CD4-positive, alpha-beta T cell treated with Interleukin-6 at 100 ng/mL for 8 hours (primary cell): ENCODE data around the gene KCNQ1OT1.

ENCODE experiments used
- DNase-seq: peaks from one replicate; pipeline ENCODE4 v3.0.0-alpha.2; 2020; ENCODE audit warnings: mixed read lengths, low spot score

The KCNQ1OT1 gene

DNA sequence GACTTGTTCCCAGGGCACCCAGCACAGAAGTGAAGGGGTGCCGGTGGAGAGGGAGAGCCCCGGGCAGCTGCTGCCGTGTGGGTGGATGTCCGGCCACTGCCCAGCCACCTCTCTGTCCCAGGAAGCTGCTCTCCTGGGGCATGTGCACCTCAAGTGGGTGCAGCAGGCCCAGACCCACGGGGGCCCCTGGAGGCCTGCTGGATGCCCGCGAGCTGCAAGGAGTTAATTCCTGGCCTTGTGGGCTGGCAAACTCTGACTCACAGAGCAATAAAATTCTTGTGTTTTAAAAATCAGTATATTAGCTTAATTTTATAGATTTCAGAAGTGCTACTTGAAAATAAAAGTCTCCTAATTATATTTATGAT lies 37.4 kb upstream of the KCNQ1OT1 start:
- DNase-seq, result no peak

DNA sequence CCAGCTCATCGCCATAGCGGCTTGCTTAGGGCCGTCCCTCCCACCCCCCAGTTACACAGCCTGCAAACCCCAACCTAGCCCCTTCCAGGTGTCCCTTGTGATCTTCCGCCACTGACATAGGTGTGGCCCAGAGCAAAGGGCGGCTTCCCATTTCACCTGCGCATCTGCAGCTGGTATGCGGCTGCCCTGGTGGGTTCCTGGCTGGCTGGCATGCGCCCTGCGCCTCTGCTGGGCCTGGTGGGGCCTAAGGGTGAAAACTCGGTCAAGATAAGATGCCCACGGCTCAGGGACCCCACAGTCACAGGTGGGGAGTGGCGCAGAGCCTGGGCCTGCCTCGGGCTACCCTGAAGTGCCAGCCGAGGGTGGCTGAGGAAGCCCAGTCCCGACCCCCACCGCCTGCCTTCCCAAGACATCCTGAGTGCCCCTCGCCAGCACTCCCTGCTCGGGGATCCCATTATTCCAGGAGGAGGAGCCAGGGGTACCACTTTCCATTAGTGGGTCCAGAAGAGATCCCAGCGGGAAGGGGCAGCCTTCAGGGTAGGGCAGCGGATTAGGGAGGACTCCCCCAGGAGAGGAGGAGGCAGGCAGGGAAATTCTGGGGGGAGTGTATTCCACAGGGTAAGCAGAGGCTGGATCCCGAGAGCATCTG lies 36.9 kb upstream of the KCNQ1OT1 start:
- DNase-seq, result no peak

DNA sequence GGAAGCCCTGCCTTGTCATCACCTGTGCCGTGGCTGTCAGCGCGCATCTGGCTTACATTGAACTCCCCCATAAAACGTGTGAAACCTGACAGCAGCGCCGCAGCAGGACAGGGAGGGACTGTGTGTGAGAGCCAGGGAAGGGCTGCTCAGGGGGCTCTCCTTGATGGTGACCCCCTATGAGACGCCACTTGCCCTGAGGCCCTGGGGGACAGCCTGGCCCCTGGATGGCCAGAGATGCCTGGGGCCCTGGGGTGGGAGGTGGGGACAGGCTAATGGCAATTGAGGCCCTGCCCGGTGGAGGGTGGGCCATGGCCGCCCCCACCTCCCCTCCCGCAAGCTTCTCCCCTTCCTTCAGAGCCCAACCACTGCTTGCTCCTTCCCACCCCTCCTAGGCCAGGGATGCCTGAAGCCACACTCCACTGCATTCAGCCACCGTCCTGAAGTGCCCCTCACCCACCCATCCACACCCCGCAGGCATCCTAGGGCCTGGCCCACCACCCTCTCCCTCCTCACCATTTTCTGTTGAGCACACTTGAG lies 35.3 kb upstream of the KCNQ1OT1 start:
- no peak for DNase-seq

DNA sequence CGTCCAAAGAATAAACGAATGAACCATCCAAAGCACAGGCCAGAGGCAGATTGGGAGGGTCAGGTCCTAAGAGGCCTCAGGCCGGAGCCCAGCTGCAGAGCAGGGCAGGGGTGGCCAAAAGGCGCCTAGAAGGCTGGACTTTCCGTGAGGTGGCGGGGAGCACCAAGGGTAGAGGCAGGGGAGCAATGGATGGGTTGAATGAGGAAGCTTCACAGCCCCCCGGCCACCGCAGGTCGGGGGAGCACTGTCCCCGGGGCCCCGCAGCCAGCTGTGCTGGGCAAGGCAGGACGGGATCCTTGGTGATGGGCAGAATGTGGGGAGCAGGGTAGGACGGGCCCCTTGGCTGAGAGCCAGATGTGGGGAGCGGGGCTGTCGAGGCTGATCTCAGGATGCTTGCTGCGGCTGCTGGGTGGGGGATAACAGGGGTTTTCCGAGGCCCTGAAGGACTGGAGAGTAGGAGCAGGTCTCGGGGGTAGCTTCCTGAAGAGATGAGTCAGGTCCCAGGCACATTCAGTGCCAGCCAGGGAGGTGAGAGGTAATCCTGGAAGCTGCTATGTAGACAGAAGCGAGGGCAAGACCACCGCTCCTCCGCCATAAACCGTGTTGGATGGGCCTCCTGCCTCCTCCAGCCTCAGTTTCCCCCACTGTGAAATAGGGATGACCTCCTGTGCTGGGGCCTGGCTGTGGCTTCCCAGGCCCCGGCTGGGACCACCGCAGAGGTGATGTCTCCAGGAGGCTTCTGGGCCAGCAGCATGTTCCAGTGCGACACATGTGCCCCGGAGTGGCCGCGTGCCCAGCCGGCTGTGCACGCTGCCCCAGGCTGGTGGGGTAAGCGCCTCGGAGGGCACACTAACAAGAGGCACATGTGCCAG lies 34.6 kb upstream of the KCNQ1OT1 start:
- DNase-seq, result no peak

DNA sequence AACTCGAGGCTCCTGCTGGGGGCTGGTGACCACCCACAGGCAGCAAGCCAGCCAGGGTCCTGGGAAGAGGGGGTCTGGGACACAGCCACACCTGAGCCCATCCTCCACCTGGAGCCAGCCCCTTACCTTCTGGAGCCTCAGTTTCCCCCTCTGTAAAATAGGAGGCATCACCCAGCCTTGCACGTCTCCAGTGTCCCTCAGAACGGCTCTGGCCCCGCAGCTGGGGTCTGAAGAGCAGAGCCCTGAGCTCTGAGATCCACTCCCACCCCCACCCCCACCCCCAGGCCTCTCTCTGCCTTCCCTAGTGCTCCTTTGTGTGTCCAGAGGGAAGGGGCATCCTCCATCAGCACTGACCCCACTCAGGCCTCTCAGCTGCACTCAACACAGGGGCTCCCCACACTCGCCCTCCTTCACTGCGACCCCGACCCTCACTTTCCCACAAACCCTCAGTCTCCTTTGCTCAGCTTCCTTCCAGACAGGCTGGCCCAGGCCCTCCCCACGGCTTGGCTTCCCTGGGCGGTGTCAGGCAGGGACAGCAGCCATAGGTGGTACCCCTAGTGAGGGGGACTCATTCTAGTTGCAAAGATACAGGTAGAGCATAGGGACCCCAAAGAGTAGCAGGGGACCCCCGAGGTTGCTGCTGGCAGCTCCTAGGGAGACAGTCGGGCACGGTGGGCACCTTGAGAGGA lies 33.3 kb upstream of the KCNQ1OT1 start:
- DNase-seq, result no peak

DNA sequence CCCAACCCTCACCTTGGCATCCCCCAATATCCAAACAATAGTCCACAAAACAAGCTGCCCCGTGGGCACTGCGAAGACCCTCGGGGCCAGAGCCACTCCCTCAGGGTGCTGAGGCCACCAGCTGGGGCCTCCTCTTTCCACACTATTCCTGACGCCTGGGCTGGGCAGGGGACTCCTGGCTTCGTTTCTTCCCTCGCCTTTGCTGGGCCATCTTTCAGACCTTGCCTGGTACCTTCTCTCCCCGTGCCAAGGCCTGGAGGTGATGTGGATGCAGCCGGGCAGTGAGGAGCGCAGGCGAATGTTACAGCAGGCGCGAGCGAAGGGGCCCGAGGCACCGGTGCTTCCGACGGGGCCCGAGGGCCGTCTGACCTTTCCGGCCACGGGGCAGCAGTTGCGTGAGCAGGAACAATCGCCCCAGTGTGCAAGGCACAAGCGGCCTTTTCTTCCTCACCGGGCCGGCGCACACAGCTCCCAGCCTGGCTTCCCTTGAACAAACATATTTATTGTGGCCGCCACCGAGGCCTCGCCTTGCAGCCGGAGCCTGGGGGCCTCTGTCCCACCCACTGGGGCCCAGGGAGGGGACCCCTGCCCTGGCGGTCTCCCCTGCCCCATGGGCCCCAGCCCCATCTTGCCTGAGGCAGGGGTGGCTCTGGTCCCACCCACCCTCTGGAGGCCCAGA lies 32.6 kb upstream of the KCNQ1OT1 start:
- DNase-seq, result no peak

DNA sequence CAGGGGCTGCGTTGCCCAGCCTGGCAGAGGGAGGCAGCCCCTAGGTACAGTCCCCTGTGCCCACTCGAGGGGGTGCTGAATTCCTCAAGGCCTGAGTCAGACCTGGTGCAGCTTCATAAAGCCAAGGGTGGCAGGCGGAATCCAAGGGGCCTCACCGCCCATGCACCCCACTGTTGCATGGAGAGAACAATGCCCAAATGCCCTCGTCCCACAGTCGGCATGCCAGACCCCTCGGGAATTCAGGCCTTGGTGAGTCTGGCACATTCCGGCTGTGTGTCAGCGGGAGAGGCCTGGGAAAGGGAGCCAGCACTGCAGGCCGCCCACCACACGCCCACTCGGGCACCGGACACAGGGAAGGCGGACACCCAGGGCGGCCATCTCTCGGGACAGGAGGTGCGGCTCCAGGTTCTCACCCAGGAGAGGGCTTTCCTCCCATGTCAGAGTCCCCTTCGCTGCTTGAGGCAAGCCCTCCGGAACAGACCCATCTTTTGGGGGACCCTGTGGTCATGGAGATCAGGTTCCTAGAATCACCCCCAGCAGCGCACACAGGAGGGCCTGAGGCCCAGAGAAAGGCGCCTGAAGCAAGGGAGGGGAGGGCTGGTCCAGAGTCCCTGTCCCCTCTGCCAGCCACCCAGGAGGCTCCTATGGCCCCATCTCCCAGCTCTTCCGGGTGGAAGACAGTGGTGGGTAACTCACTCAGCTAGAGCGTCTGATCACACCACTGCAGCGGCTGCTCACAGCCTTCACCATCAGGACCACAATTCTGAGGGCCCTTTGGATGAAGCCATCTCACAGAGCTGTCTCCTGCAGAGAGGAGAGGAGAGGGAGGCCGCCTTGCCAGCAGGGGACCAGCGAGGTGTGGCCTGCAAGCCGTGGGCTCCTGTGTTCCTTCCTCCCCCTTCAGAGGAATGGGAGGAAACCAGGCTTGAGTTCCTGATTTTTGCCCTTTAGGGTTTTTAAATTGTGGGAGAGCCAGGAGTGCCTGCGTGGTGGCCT lies 31.6 kb upstream of the KCNQ1OT1 start:
- no peak for DNase-seq

DNA sequence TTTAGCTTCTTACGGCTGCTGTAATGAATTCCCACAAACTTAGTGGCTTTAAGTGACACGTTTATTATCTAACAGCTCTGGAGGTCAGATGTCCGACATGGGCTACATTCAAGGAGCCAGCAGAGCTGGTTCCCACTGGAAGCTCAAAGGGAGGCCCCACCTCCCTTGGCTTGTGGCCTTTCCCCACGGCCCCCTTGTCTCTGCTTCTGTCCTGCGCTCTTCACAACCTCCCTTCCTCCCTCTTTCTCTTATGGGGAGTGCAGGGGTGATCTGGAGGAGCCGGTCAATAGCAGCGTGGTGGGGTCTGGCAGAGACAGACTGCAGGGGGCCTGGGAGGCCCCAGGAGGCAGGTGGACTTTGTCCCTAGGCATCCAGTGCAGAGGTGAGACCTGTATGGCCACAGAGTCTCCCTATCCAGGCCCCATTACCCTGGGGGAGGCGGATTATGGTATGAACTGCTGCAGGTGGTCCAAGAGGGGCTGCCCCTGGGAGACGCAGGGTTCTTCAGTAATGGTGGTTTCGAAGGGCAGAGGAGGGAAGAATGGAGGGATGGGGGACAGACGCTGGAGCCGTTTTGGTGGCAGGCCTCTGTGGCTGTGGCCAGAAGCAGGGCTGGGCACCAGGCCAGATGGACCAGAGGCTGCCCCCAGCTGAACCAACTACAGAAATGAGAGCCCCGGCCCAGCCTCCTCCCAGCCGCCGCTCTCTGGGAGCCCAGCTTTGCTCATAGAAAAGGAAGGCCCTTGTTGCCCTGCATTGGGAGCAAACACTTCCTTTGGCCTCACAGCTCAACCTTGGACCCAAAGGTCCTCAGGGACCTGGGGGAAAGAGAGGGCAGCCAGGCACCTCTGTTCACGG lies 30.7 kb upstream of the KCNQ1OT1 start:
- no peak for DNase-seq

DNA sequence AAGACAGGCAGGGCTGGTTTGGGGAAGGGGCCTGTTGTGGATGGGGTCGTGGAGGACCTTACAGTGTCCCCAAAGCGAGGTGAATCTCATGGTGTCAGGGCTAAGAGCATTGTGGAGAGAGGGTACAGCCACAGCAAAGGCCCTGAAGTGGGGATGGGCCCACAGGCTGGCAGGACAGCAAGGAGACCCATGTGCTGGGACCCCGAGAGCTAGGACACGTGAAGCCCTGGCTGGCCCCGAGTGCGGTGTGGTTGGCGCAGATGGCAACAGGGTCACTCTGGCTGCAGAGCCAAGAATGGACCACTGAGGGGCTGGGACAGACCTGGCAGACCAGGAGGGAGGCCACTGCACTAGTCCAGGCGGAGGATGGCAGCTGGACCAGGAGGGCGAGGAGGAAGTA lies 30.0 kb upstream of the KCNQ1OT1 start:
- DNase-seq, result no peak

DNA sequence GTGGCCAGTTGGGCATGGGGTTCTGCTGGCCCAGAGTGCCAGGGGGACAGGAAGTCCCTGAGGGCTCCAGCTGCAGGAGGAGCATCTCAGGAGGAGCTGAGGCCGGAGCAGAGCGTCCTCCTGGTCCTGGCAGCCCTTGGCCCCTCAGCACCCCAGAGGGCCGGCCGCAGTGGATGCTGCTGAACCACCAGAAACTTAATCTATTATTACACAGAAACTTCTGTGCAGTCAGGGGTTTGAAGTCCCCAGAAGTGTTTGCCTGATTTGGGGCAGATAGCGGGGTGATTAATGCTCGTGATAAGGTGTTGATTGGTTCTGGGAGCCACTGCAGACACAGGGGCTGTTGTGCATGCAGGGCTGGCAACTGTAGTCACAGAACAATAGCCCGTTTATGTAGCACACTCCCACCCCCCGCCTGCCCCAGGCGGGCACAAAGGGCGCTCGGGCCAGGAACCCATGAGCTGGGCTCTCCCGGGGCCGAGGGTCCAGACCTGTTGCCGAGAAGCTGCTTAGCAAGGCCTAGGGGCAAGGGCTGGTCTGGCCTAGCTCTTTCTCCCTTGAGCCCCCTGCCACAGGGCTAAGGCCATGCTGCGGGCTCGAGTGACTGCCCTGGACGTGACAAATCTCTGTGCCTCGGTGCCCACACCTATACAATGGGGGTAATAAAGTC lies 29.0 kb upstream of the KCNQ1OT1 start:
- DNase-seq, result no peak

DNA sequence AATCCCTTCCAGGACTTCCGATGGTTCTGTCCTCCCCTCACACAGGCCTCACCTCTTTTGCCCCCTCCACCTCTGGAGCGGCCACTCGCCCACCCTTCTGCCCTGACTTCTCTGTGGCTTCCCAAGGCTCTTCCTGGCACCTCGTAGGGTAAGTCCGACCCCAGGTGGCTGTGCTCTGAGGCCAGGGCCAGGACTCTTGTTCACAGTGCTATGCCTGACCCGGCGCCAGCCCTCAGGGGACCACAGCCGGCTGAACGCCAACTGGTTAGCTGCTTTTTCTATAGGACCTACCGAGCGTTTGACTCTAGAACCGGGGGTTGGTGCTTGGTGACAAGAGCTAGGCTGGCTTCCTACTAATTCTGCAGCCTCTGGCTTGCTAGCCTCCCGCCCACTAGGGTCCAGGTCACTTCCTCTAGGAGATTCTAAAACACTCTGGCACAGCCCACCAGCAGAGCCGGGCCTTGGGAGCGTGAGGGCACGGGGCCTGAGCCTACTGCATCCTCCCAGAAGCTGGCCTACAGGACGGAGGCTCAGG lies 28.4 kb upstream of the KCNQ1OT1 start:
- no peak for DNase-seq

DNA sequence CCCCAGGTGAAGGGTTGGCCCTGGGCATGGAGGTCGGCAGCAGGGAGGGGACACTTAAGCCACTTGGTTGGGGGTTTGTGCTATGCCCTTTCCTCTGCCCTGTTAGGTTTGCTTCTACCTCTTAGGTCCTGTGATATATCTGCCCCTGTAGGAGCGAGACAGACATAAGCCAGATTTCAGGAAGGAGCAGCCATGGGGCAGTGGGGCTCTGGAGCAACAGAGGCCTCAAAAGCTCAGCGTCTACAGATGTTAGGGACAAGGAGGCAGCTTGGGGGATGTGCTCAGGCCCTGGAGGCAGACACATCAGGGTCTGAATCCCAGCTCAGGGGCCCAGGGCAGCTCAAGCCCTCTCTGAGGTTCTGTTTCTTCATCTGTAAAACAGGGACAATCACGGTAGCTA lies 27.2 kb upstream of the KCNQ1OT1 start:
- DNase-seq, result no peak

DNA sequence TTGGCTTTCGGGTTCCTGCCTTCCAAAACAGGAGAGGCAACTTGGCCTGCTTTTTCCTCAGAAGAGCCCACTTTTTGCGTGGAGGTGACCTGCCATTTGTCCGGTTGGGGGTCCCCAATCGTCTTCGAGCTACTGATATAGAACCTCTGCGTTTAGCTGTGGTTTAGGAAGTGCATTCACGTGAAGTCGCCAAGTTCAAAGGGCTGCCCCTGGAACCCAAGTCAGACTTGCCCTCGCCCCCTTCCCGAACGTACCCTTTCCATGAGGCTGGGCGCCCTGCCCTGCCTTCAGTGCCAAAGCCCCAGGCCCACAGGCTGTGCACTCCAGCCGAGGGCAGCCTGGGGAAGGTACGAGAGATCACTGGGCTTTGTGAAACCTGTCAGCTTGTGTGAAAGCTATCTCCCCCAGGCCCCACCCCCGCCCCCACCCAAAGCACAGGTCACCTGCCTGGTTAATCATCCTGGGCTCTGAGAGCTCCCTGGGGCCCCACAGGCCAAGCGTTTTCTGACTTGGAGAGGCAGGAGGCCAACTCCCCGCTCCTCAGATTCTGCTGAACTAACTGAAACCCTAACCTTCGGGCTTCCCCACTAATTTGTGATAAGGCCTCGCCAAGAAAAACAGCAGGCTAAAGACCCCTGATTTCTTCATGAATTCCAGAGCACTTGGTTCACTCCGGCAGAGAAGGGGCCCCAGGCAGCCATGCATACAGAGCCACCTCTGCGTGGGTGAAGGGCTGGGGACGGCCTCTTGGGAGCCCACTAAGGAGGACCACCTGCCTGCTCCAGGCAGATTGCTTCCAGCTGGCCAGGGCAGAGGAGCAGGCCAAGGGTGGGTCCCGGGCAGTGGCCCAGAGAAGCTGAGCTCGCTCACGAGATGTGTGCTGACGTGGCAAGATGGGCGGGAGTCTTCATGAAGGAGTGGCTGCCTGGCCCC lies 25.8 kb upstream of the KCNQ1OT1 start:
- no peak for DNase-seq

DNA sequence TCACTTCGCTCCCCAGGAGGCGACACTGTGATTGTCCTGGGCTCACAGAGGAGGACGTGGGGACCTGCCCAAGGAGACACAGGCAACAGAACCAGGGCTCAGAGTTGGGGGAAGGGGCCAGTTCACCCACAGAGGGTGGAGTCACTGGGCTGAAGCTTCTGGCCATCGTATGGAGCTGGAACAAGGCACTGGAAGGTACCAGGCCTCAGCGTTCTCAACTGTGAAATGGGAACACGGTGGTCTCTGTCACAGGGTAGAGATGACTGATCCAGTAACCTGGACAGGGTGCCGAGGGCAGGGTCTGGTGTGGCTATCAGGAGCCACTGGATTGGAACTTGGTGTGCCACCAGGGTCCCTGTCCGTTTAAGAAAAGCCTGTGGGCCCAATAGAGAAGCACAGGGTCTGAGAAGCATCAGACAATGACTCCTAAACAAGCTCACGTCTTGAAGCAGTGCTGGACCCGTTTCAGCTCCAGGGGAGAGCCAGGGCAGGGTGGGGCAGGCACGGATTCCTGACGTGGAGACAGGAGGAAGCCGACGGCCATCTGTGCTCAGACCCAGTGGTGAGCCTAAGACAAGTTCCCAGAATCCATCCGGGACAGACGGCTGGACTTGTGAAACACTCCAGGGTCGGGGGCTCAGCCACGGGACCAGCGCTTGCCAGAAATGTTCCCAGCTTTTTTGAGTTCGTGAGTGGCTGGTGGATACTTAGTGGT lies 25.0 kb upstream of the KCNQ1OT1 start:
- DNase-seq, result no peak

DNA sequence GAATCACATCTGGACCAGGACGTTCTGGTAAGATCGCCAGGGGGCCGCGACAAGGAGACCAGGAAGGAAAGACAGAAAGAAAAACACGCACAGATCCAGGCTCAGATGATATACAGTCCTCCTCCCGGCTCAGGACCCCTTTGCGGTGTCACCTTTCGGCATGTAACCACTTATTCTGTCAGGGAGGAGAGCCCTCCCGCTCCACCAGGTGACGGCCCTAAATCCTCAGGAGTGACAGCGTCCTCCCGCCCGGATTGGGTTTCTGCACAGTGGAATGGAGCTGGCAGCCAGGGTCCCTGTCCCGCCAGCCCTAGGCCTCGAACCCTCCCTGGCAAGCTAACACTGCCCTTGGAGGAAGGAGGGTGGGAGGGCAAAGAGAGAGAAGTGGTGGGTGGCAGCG lies 24.3 kb upstream of the KCNQ1OT1 start:
- DNase-seq, result no peak

DNA sequence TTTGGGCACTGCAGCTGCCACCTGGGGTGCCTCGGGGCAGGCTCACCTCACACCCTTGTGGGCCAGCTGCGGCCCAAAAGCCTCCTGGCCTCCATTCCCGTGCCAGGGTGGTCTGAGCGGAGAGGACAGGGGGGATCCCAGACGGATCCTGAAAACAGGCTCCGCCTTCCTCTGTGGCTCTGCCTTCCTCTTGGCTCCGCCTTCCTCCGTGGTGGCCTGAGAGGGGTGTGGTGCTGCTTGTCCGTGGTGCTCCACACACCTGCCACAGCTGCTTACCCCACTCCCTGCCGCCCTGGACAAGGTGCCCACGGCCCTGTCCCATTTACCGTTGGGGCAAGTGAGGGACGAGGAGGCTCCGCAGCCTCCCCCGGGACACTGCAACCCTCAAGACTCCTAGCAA lies 23.2 kb upstream of the KCNQ1OT1 start:
- no peak for DNase-seq

DNA sequence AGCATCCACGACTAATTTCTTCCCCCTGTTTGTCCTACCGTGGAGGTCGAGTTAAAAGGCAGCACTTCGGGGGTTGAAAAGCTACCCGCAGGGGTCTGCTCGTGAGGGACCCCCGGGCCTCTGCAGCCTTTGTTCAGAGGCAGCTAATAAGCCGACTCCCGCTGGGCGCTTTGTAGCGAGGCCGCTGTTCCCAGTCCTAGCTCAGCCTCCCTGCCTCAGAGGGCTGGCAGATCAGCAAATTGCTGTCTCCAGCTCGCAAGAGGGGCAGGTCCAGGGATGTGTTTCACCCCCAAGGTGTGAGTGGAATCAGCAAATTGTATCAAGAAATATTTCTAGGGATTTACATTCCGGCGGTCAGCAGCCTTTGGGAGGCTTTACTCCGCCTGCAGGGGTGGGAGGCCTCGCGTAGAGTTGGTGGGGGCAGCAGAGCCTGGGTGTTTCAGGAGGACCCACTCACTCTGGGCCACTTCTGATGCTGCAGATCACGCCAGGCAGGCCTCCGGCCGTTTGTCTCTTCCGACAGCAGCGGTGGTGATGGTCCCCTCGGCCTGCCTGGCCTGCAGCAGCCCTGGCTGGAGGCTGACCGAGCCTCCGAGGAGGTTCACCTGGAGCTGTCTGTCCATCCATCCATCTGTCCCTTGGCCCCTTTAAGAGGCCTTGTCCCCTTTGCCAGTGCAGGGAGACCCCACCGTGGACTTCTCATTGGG lies 21.6 kb upstream of the KCNQ1OT1 start:
- DNase-seq, result no peak
